NB4 (cell line): ENCODE measurements around the gene SGMS1.

Experiments used
- MAX ChIP-seq: IDR thresholded peaks from 2 replicates; pipeline ENCODE4 v1.6.1; 2011; ENCODE audit warnings: low read depth, low read length
- MYC ChIP-seq: IDR thresholded peaks from 2 replicates; pipeline ENCODE4 v1.6.1; 2011; ENCODE audit warnings: low read depth, low read length
- POLR2A ChIP-seq: IDR thresholded peaks from 2 replicates; pipeline ENCODE4 v1.6.1; 2011; ENCODE audit warnings: mild to moderate bottlenecking; ENCODE audit not compliant: insufficient read length; ENCODE audit errors: extremely low read depth
- TF ChIP-seq, protein P1 (sequence below): IDR thresholded peaks from one replicate; pipeline ENCODE4 v1.5.1; 2012; ENCODE audit warnings: low read depth, low read length

- TF ChIP-seq, protein P1, sequence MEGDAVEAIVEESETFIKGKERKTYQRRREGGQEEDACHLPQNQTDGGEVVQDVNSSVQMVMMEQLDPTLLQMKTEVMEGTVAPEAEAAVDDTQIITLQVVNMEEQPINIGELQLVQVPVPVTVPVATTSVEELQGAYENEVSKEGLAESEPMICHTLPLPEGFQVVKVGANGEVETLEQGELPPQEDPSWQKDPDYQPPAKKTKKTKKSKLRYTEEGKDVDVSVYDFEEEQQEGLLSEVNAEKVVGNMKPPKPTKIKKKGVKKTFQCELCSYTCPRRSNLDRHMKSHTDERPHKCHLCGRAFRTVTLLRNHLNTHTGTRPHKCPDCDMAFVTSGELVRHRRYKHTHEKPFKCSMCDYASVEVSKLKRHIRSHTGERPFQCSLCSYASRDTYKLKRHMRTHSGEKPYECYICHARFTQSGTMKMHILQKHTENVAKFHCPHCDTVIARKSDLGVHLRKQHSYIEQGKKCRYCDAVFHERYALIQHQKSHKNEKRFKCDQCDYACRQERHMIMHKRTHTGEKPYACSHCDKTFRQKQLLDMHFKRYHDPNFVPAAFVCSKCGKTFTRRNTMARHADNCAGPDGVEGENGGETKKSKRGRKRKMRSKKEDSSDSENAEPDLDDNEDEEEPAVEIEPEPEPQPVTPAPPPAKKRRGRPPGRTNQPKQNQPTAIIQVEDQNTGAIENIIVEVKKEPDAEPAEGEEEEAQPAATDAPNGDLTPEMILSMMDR = peak; percentile 43
- TF ChIP-seq POLR2A = peak; percentile 49
- TF ChIP-seq MAX = peak; percentile 62
- no peak; the same call in none of the 2 replicates for TF ChIP-seq MYC
Observed at GRCh38 chr10:50624866-50625501, 1.2 kb upstream of the SGMS1 start.
